ENCODE results near the gene GRK4. TPM values are rescaled to one million over a fixed set of nuclear protein-coding genes. Genes with fewer than 3 reads are reported as not detected.

GRK4 gene
- total RNA-seq, 1 experiment from 2014 or later: 4.5 TPM

GRCh38 chr4:3059943-3060342 lies 96.6 kb downstream of the GRK4 start:
- intact Hi-C loops (cut with micrococcal nuclease): no loop called here
- no peak for TF ChIP-seq CTCF (IDR thresholded peaks at IDR 0.05; ENCODE audit: unreplicated experiment)
- DNase-seq (ENCODE audit: unreplicated experiment): no peak
- H3K36me3 Mint-ChIP-seq (ENCODE audit: insufficient read depth, unreplicated experiment): no peaks in the 10 kb centered on the region
- ChIA-PET POLR2A (interaction anchor here (0.6 to 2.2 kb wide), 4 partner anchors 12 to 270 kb away, joined by 3 to 4 read pairs (median 4); partner anchors contain the start of genes GRK4 and NOP14), CTCF (interaction anchor here (0.6 to 1.5 kb wide), 3 partner anchors 12 to 76 kb away, joined by 3 to 6 read pairs (median 3); no protein-coding TSS in a partner anchor)
- H3K9me3 Mint-ChIP-seq (ENCODE audit: unreplicated experiment): peaks cover 7% of the 10 kb centered on the region
- no peak overlapping the region for H3K27ac Mint-ChIP-seq (ENCODE audit: low read depth, unreplicated experiment)
- no peak overlapping the region for H3K4me3 Mint-ChIP-seq (ENCODE audit: unreplicated experiment)
- H3K4me1 Mint-ChIP-seq (ENCODE audit: insufficient read depth, unreplicated experiment): peaks cover 6% of the 10 kb centered on the region
- peaks cover 35% of the 10 kb centered on the region for H3K27me3 Mint-ChIP-seq (ENCODE audit: insufficient read depth, unreplicated experiment)
- no TSS peak for BruUV-seq (replicated peaks)

GRCh38 chr4:3060946-3061345 lies 97.6 kb downstream of the GRK4 start:
- ChIA-PET CTCF (interaction anchor here (1.0 kb wide), 1 partner anchor 13 kb away, joined by 3 read pairs; no protein-coding TSS in a partner anchor), POLR2A (interaction anchor here (0.6 to 2.2 kb wide), 3 partner anchors 11 to 52 kb away, joined by 3 to 4 read pairs (median 4); no protein-coding TSS in a partner anchor)
- Mint-ChIP-seq H3K27ac (ENCODE audit: low read depth, unreplicated experiment) (no peak overlapping the region), H3K4me3 (ENCODE audit: unreplicated experiment) (no peak overlapping the region), H3K27me3 (ENCODE audit: insufficient read depth, unreplicated experiment) (peaks cover 35% of the 10 kb centered on the region), H3K36me3 (ENCODE audit: insufficient read depth, unreplicated experiment) (no peaks in the 10 kb centered on the region), H3K9me3 (ENCODE audit: unreplicated experiment) (peaks cover 2% of the 10 kb centered on the region), H3K4me1 (ENCODE audit: insufficient read depth, unreplicated experiment) (peaks cover 6% of the 10 kb centered on the region)
- no TSS peak for BruUV-seq (replicated peaks)
- intact Hi-C loops (cut with micrococcal nuclease): no loop called here
- no peak for TF ChIP-seq CTCF (IDR thresholded peaks at IDR 0.05; ENCODE audit: unreplicated experiment)
- DNase-seq (ENCODE audit: unreplicated experiment): no peak

- Mint-ChIP-seq H3K27ac (ENCODE audit: low read depth, unreplicated experiment) (no peak overlapping the region), H3K36me3 (ENCODE audit: insufficient read depth, unreplicated experiment) (no peaks in the 10 kb centered on the region), H3K27me3 (ENCODE audit: insufficient read depth, unreplicated experiment) (peaks cover 35% of the 10 kb centered on the region), H3K4me3 (ENCODE audit: unreplicated experiment) (no peak overlapping the region), H3K9me3 (ENCODE audit: unreplicated experiment) (no peaks in the 10 kb centered on the region), H3K4me1 (ENCODE audit: insufficient read depth, unreplicated experiment) (peaks cover 6% of the 10 kb centered on the region)
- intact Hi-C loops (cut with micrococcal nuclease): no loop called here
- ChIA-PET CTCF (interaction anchor here (0.6 kb wide), 1 partner anchor 72 kb away, joined by 3 read pairs; no protein-coding TSS in a partner anchor), POLR2A (no interaction called here)
- no TSS peak for BruUV-seq (replicated peaks)
- TF ChIP-seq CTCF (IDR thresholded peaks at IDR 0.05; ENCODE audit: unreplicated experiment): no peak
- no peak for DNase-seq (ENCODE audit: unreplicated experiment)
These were observed 99.1 kb downstream of the GRK4 start for GRCh38 chr4:3062471-3062870.

- intact Hi-C loops (cut with micrococcal nuclease): no loop called here
- CTCF ChIA-PET: no interaction called here
- no peak overlapping the region for H3K4me3 Mint-ChIP-seq (ENCODE audit: unreplicated experiment)
- DNase-seq (ENCODE audit: unreplicated experiment): no peak
- POLR2A ChIA-PET: no interaction called here
- BruUV-seq (replicated peaks): no TSS peak
- peaks cover 6% of the 10 kb centered on the region for H3K4me1 Mint-ChIP-seq (ENCODE audit: insufficient read depth, unreplicated experiment)
- H3K27me3 Mint-ChIP-seq (ENCODE audit: insufficient read depth, unreplicated experiment): peaks cover 21% of the 10 kb centered on the region
- peaks cover 7% of the 10 kb centered on the region for H3K36me3 Mint-ChIP-seq (ENCODE audit: insufficient read depth, unreplicated experiment)
- TF ChIP-seq CTCF (IDR thresholded peaks at IDR 0.05; ENCODE audit: unreplicated experiment): no peak
- H3K9me3 Mint-ChIP-seq (ENCODE audit: unreplicated experiment): no peaks in the 10 kb centered on the region
- H3K27ac Mint-ChIP-seq (ENCODE audit: low read depth, unreplicated experiment): no peak overlapping the region
These were observed 102.2 kb downstream of the GRK4 start for GRCh38 chr4:3065551-3065950.

All from MCF 10A (cell line).